ENCODE data around the gene ECI2. TPM values are rescaled to one million over a fixed set of nuclear protein-coding genes. Genes with fewer than 3 reads are reported as not detected.

ECI2 gene
- total RNA-seq, 1 donor from 2014 or later: 88.3 TPM

DNA sequence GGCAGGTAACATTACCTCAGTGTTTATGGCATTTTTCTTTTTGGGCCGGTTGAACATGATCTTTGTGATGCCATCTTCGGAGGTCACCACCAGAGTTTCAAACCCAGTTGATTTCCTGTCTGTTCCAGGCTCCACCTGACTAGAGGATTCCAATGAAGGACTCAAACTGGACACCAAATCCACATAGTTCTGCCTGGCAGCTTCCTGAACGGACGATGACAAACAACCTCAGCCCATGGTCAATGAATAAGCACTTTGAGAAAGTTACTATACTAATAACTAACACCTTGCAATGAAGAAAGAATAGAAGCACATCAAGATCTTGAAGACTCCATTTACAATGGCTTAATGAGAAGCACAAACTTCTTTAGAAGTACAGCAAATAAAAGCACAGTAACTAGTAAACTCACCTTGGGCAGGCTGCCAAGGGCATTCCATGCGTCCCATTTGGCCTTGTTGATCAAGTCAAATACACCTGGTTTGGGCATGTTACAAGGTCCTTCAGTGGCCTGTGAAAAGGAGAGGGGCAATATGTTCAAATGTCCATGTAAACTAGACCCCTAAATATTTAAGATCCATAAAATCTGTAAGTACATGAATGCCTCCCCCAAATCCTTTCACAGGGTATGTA, 4.9 kb downstream of the ECI2 start:
- H3K4me3 ChIP-seq (ENCODE audit: low read depth, low read length): no peak overlapping the region
- TF ChIP-seq, protein P1, sequence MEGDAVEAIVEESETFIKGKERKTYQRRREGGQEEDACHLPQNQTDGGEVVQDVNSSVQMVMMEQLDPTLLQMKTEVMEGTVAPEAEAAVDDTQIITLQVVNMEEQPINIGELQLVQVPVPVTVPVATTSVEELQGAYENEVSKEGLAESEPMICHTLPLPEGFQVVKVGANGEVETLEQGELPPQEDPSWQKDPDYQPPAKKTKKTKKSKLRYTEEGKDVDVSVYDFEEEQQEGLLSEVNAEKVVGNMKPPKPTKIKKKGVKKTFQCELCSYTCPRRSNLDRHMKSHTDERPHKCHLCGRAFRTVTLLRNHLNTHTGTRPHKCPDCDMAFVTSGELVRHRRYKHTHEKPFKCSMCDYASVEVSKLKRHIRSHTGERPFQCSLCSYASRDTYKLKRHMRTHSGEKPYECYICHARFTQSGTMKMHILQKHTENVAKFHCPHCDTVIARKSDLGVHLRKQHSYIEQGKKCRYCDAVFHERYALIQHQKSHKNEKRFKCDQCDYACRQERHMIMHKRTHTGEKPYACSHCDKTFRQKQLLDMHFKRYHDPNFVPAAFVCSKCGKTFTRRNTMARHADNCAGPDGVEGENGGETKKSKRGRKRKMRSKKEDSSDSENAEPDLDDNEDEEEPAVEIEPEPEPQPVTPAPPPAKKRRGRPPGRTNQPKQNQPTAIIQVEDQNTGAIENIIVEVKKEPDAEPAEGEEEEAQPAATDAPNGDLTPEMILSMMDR (conservative IDR thresholded peaks at IDR 0.05; ENCODE audit: low read depth, low read length): no peak
- no peak for DNase-seq (ENCODE audit: low read depth)

DNA sequence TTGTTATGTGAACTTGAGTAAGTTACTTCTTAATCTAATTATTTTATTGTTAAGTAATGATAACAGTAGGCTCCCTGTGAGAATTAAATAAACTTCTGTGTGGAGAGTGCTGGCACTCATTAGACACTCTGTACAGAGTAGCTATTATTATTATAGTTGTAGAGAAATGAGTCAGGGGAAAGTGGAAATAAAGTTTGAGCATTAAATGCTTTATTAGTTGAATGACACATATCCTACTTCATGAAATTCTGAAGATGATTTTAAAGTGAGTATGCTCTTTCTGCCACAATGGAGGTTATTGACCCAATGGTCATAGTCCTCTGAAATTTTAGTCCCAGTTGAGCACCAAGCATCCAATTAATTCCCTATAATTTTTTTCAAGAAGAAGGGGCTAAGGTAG, 5.9 kb downstream of the ECI2 start:
- TF ChIP-seq, protein P1 (conservative IDR thresholded peaks at IDR 0.05; ENCODE audit: low read depth, low read length): no peak
- no peak for DNase-seq (ENCODE audit: low read depth)
- no peak overlapping the region for H3K4me3 ChIP-seq (ENCODE audit: low read depth, low read length)

DNA sequence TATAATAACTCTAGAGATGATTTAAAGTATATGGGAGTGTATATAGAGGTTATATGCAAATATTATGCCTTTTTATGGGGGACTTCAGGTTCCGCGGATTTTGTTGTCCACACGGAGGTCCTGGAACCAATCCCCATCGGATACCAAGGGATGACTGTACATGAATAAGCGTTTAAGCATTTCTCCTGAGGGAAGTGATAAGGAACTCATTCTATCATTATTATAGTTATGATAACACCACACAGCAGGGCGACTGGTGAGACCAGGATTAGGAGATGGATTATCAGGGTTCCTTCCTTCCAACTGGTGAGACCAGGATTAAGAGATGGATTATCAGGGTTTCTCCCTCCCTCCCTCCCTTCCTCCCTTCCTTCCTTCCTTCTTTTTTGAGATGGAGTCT, 6.6 kb downstream of the ECI2 start:
- TF ChIP-seq, protein P1 (conservative IDR thresholded peaks at IDR 0.05; ENCODE audit: low read depth, low read length): no peak

DNA sequence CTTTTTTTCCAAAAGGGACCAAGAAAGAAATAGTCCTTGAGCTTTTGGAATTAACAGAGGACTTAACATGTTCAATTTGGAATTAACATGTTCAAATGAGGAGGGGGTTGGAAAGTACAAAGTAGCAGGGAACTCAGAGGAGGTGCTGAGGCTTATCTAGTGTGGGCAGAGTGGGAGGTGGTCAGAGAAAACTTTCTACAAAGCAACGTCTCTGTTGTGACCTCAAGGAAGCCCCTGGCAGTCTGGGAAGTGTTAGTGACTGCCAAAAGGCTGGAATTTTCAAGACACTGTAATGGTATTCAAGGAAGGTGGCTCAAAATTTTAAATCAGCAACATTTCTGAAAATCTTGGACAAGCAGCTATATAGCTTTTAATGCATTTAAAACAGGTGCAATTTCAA, 7.3 kb downstream of the ECI2 start:
- H3K4me3 ChIP-seq (ENCODE audit: low read depth, low read length): no peak overlapping the region

More for the DNA sequence above, 6.6 kb downstream of the ECI2 start:
- H3K4me3 ChIP-seq (ENCODE audit: low read depth, low read length): no peak overlapping the region
- no peak for DNase-seq (ENCODE audit: low read depth)

DNA sequence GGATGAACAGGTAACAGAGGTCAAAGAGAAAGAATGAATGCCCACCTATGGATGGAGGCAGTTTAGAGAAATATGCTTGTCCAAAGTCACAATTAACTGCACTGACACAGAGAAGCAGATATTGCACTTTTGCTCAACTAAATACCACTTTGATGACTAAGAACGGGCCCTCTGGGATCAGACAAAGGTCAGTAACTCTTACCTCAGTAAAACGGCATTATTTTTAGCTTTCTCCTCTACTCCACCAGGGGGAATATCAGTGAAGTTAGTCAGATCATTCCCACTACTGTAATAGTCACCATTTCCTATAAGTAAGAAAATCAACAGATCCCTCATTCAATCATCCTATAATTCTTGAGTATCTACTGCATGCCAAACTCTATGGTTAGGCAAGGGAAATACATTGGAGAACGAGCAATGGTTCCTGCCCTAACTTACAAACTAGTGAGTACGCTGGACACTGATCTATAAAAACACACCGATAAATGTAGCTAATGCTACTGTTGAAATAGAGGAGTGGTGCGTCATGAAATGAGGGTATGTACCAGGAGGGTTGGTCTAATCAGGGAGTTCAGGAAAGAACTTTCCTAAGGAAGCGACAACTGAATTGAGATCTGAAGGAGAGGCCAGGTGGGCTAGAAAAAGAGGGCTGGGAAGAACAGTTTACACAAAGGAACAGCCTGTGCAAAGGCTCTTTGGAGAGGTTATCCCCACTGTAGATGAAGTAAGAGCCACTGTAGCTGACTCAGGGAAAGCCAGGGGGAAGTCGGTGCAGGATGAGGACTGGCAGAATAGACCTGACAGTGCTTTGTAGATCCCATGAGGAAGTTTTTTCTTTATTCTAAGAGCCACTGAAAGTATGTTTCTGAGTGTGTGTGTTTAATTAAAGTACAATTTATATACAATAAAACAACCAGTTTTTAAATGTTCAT, 9.2 kb downstream of the ECI2 start:
- H3K4me3 ChIP-seq (ENCODE audit: low read depth, low read length): no peak overlapping the region

More for the DNA sequence above, 7.3 kb downstream of the ECI2 start:
- DNase-seq (ENCODE audit: low read depth): no peak
- TF ChIP-seq, protein P1 (conservative IDR thresholded peaks at IDR 0.05; ENCODE audit: low read depth, low read length): no peak

DNA sequence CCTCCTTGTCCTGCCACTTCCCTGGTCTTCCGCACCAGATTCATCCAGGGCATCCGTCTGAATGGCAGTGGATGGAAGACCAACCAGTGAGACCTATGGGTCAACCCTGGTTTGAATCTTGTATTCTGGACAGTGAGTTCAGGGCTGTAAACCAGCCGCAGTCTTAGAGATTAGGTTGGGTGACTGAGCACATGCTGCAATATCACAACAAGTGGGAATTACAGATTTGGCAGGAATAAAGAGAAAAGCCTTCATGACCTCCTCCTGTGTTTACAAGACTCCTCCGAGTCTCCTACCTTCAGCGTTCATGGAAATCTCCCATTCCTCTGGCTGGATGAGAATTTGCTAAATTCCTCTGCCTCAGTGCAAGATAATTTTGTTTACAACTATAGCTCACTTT, 9.9 kb downstream of the ECI2 start:
- no peak for DNase-seq (ENCODE audit: low read depth)
- TF ChIP-seq, protein P1 (conservative IDR thresholded peaks at IDR 0.05; ENCODE audit: low read depth, low read length): no peak
- no peak overlapping the region for H3K4me3 ChIP-seq (ENCODE audit: low read depth, low read length)

More for the DNA sequence above, 9.2 kb downstream of the ECI2 start:
- peak; percentile 74 for DNase-seq (ENCODE audit: low read depth)
- TF ChIP-seq, protein P1 (conservative IDR thresholded peaks at IDR 0.05; ENCODE audit: low read depth, low read length): peak; percentile 57
